Measurements from ENCODE around the gene C3orf49.

C3orf49 gene, protein sequence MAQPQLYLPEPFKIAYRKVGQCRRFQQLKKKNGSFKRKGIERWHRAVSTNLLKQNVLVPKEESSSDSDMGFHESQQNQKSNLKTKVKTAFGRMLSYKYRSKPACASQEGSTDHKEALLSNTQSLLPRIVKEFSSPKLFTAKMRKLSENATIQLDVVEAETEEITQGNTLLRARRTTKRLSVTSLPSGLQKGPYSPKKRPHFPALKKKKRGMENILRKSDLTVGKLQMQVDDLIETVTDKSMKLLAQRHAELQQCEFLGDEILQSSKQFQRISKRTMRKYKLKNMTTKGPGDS

GRCh38 chr3:63819151-63819398 lies at the start of gene C3orf49:
TSS of gene C3orf49 (plus strand) at chr3:63819299. CDS start at chr3:63819472, 173 bp downstream.
- no peak for DNase-seq (ENCODE audit: low read depth)

DNA sequence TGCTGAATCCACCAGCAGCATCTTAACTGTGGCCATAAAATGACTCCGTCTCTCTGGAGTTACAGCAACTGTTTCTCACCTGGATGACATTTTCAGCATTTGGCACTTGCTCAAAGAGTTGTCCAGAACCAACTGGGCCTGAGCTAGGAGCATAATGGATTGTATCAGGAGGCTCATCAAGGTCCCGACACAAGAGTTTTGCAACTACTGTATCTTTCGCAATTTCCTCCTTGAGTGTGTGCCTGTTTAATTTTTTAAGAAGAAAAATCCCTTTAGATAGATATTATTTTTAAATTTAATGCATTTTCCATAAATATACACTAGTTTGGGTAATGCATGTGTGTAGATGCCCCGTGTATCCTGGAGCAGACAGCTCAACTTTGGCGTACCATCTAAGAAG lies 44.3 kb upstream of the C3orf49 start:
- peak; percentile 50 for DNase-seq (ENCODE audit: low read depth)

DNA sequence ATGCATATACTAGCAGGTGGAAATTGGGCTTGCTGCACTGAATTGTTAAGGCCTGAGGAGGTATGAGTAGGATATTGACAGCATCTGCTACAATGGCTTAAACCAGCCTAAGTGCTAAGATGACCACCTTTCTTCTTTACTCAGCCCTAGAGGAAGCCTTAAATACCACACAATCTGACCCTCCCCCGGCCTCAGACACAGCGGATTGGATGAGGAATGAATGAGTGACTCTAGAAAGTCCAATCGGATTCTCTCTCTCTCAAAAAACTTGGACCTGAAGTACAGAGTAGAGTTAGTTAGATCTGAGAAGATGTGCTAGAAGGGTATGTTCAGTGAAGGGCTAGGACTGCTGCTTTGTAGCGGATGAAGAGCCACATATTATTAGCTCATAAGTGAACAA lies 39.9 kb upstream of the C3orf49 start:
- DNase-seq (ENCODE audit: low read depth): no peak

DNA sequence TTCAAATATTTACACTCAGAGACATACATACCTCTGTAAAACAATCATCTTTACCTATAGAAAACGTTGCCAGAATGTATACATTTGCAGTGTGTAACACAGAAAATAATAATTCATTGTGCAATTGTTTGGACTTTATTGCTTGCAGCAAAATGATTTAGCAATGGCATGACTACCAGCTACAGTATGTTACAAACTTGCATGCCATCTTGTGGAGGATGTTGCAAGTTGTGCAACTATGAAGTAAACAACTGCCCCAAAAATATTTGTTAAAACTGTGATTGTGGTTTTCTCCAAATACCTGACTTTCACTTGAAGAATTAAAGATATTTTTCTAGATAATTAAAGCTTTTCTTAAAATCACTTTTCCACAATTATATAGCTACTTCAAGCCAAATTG lies 27.1 kb upstream of the C3orf49 start:
- DNase-seq (ENCODE audit: low read depth): peak; percentile 94

DNA sequence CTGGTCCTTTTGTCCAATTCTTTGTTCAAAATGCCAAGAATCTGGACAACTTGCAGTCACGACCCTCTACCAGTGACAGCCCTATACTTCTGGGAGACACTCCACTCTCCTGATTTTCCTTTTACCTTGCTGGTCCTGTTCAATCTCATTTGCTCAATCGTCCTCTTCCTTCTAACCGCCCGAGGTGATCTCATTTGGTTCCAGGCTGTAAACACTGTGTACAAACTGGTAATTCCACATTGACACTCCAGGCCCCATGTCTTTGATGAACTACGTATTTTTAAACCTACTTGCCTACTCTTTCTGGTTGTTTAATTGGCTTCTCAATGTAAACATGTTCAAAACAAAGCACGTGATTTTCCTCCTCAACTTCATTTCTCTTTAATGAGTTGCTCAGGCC lies 23.7 kb upstream of the C3orf49 start:
- no peak for DNase-seq (ENCODE audit: low read depth)

DNA sequence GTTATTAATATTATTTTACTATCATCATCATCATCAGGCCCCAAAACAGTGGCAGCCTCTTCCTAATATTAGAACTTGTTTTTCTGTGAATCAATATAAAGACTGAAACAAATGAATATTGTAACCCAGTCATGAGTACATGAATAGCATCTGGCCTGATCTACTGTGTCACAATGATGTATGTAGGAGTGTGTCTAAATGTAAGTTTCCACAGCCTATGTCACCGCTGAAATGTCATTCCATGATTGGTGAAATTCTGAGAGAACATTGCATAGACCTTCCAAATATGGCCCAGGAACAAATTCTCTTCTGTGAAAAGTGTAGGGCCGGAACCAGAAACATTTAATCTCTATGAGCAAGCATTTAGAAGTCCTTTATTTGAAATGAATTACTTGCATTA lies 20.6 kb upstream of the C3orf49 start:
- DNase-seq (ENCODE audit: low read depth): no peak

DNA sequence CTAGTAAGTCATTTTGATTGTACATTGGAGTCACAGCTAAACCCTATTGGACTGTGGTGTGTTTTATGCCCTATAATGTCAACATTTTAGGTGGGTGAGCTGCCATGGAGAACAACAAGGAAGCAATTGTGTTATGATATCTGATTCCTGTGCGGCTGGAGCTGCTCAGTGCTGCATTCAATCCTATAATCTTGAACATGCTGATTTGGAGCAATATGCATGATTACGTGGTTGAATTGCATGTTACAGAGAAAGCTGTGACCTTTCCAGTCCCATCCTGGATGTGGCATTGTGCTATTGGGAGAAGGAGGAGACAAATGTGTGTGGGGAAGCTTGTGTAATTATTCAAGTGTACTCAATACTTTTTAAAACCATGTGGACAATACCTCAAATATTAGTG lies 20.1 kb upstream of the C3orf49 start:
- no peak for DNase-seq (ENCODE audit: low read depth)

DNA sequence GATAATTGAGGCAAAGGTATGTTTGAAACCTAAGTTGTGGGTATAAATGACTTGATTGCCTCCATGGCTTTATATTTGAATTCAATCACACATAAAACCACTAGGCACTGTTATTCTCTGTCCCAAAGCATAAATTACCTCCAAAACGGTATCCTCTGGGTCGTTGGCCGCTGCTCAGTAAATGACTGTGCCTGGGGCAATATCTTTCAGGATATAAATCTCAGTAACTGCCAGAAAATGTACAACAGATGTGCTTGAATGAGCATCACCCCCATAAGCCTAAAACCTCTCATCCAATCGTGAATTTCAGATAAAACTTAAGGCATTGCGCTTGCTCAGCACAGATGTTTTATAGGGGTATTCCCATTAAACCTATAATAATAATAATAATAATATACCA lies 19.0 kb upstream of the C3orf49 start:
- DNase-seq (ENCODE audit: low read depth): no peak

- no peak for DNase-seq (ENCODE audit: low read depth)
Observed at GRCh38 chr3:63803911-63804310, 15.2 kb upstream of the C3orf49 start.

DNA sequence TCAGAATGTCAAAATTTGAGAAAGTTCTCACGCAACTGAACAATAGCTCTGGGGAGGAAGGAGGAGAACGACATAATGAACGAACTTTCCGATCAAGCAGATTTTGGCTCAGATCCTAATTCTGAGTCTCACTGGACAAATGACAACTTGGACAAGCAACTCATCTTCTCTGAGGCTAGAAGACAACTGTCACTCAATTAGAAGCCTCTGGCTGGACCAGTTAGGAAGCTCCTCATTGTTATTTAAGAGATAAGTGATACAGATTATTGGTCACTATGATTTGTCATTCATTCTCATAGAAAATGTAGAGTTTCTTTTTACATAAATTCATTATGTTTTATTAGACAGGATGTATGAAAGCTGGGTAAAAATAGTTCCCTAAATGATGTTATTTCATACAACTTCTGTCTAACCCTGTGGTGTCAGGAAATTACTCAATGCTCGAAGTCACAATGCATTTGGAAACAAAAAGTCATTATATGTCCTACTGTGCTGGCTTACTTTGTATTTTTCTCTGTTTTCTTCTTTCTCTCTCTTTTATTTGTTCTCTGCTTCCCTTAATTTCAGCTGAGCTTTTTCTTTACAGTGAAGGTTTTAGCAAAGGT lies 11.0 kb upstream of the C3orf49 start:
- DNase-seq (ENCODE audit: low read depth): no peak

GRCh38 chr3:63808633-63809032 lies 10.5 kb upstream of the C3orf49 start:
- DNase-seq (ENCODE audit: low read depth): no peak

DNA sequence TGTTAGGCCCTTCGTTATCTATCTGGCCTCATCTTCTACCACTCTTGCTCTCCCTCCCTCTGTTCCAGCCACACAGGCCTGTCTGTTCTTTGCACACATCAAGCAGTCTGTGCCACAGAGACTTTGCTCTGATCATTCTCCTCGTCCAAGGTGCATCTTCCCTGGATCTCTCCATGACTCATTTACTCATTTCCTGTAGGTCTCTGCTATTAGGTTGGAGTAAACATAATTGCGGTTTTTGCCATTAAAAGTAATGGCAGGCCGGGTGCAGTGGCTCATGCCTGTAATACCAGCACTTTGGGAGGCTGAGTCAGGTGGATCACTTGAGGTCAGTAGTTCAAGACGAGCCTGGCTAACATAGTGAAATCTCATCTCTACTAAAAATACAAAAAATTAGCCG lies 9.5 kb upstream of the C3orf49 start:
- peak; percentile 88 for DNase-seq (ENCODE audit: low read depth)

DNA sequence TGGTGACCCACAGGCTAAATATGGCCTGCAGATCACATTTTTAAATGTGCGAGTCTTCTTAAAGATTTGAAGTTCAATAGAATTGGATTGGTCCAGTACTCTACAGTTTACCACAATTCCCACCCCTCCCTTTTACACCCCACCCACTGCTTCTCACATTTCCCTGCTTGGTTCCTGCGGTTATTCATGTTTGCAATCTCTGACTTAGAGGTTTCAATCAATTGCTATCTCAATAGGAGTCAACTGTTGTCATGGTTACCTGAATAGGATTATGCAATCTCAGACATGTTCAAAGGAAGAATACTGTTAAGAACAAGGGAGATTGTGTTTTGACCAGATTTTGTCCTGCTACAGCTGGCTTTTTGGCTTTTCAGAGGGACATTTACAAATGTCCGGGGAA lies 4.9 kb upstream of the C3orf49 start:
- DNase-seq (ENCODE audit: low read depth): peak; percentile 80

- DNase-seq (ENCODE audit: low read depth): no peak
Observed at GRCh38 chr3:63817225-63817624, 1.9 kb upstream of the C3orf49 start.

GRCh38 chr3:63818282-63819150 lies 583 bp upstream of the C3orf49 start:
- peak; percentile 51 for DNase-seq (ENCODE audit: low read depth)

DNA sequence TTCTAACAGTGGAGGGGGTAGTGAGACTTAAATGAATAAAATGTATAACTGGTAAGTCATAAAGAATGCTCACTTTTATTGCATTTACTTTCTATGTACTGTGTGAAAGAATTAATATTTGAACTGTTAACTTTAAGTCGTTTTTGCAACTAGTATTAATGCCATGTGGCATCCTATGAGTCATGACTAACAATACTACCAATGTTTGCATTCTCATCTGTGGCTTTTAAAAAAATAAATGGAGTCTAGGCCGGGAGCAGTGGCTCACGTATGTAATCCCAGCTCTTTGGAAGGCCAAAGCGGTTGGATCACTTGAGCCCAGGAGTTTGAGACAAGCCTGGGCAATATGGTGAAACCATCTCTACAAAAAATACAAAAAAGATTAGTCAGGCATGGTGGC lies 5.2 kb downstream of the C3orf49 start:
- DNase-seq (ENCODE audit: low read depth): peak; percentile 53

DNA sequence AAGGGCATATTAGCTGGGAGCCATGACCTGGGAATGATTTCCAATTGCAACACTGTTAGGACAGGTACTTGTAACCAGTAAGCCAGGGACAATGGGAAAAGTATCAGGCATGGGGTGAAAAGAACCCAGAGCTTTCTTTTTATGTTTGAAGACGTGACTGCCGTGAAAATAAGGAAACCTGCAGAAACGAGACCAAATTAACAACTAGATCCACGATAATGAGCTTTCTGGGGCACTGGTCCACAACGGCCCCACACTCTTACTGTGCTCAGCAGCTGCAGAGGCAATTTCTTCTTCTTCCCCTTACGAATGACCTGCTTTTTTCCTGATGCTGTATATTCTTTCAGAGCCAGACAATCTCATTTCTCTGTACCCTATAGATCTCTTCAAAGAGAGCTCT lies 11.4 kb downstream of the C3orf49 start:
- no peak for DNase-seq (ENCODE audit: low read depth)

- DNase-seq (ENCODE audit: low read depth): no peak
Observed at GRCh38 chr3:63832395-63832794, 13.3 kb downstream of the C3orf49 start.

GRCh38 chr3:63841704-63842103 lies 22.6 kb downstream of the C3orf49 start:
- DNase-seq (ENCODE audit: low read depth): no peak

- DNase-seq (ENCODE audit: low read depth): no peak
Observed at GRCh38 chr3:63842127-63842526, 23.0 kb downstream of the C3orf49 start.

DNA sequence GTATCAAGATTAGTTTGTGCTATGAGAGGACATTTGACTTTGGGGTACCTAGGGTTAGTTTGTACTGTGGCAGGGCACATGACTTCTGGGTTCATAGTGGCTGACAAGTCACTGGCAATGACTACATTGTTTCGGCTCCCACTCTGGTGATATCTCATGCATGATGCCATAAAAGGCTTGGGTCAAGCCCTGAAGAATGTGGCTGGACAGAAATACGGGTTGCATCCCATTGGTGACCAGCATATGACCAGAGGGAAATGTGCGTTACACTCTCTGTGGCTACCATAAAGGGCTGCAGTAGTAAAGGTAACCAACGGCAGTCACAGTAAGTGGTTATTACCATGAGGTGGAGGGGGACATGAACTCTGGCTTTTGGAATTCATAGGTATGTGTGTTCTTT lies 26.1 kb downstream of the C3orf49 start:
- no peak for DNase-seq (ENCODE audit: low read depth)

DNA sequence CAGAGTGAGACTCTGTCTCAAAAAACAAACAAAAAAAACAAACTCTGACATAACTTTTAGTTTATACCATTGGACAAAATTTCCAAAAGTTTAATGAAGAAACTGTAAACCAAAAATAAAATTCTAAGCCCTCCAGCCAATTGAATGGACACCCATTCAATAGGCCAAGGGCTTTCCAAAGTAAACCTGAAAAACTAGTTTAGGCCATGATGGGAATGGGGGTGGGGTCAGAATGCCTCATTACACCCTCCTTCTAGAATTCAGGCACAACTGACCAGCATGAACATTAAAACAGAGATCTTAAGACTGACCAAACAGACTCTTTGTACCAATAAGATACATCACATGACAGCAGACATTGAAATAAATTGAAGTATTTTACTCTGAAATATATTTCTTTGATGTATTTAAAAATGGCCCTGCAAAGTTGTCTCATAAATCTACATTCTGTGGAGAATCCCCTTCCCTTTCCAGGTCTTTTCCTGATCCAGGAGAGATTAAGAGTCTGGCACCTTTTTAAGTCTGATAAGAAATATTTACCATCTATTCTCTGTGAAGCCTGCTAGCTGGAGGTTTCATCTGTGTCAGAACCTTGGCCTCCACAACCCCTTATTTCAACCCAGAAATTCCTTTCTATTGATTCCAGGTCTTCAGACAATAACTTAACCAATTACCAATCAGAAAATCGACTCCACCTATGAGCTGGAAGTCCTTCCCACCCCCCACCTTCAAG lies 28.8 kb downstream of the C3orf49 start:
- DNase-seq (ENCODE audit: low read depth): no peak

GRCh38 chr3:63849175-63849574 lies 30.1 kb downstream of the C3orf49 start:
- no peak for DNase-seq (ENCODE audit: low read depth)
